B cell (primary cell): ENCODE measurements around the gene PLEKHA7. TPM values are rescaled to one million over a fixed set of nuclear protein-coding genes. Genes with fewer than 3 reads are reported as not detected.

Experiments used
- ATAC-seq: fragments of 200-7000 bp; cut with Tn5 transposase; one replicate; pipeline ENCODE4 v1.10.0; 2021; ENCODE audit warnings: low read depth, mild to moderate bottlenecking, moderate number of reproducible peaks, moderate library complexity
- CTCF ChIA-PET: fragments of 350-600 bp; sonication (Branson Sonifier 250); formaldehyde crosslinking; loops from one replicate; lab custom pipeline; 2021; ENCODE audit warnings: antibody characterized with exemption, inconsistent platforms; lab: Charles Lee
- POLR2A ChIA-PET: fragments of 350-600 bp; sonication (Branson Sonifier 250); formaldehyde crosslinking; loops from one replicate; lab custom pipeline; 2021; ENCODE audit warnings: antibody characterized with exemption; lab: Charles Lee
- DNase-seq: peaks from one replicate; pipeline ENCODE4 v3.0.0; 2013
- H2AFZ ChIP-seq: 2 replicates; pipeline ENCODE4 v1.6.1; 2012; ENCODE audit warnings: mild to moderate bottlenecking, low read depth, low read length; ENCODE audit not compliant: insufficient read depth, poor library complexity, severe bottlenecking
- H3K27ac ChIP-seq, 2 donors: 1 replicate in 1 of 2; 2 replicates in 1 of 2; pipeline ENCODE4 v1.5.1; 2012 to 2013; ENCODE audit warnings: low read length in 2 of 2, mild to moderate bottlenecking in 2 of 2, moderate library complexity in 1 of 2
- H3K27me3 ChIP-seq, 4 experiments: fragments of 200-600 bp in 1 of 4; sonication (generic) in 1 of 4; replicated peaks in 1 of 4; 1 replicate in 2 of 4; 2 replicates in 2 of 4; pipeline versions ENCODE4 v1.6.1 to v1.7.0; 2013 to 2016; ENCODE audit warnings: low read length in 3 of 4, mild to moderate bottlenecking in 2 of 4, mixed read lengths in 1 of 4, moderate library complexity in 1 of 4; ENCODE audit not compliant: insufficient read depth in 4 of 4, control insufficient read depth in 3 of 4; ENCODE audit errors: control extremely low read depth in 1 of 4
- H3K36me3 ChIP-seq, 2 experiments: replicated peaks in 1 of 2; 1 replicate in 1 of 2; 2 replicates in 1 of 2; pipeline versions ENCODE4 v1.6.1 to v1.7.1; 2013; ENCODE audit warnings: low read length in 1 of 2; ENCODE audit not compliant: insufficient read depth in 2 of 2, control insufficient read depth in 1 of 2; ENCODE audit errors: control extremely low read depth in 1 of 2, extremely low read depth in 1 of 2
- H3K4me1 ChIP-seq, 2 donors: fragments of 200-600 bp in 1 of 2; sonication (generic) in 1 of 2; 1 replicate in 1 of 2; 2 replicates in 1 of 2; pipeline versions ENCODE4 v1.5.1 to v1.6.1; 2013 to 2017; ENCODE audit warnings: low read length in 2 of 2; ENCODE audit not compliant: control insufficient read depth in 2 of 2, insufficient read depth in 2 of 2
- H3K4me2 ChIP-seq: replicated peaks from 2 replicates; pipeline ENCODE3; 2012; ENCODE audit warnings: mild to moderate bottlenecking, low read depth, low read length; ENCODE audit not compliant: poor library complexity, severe bottlenecking
- H3K4me3 ChIP-seq, 5 experiments: fragments of 200-600 bp in 1 of 5; sonication (generic) in 1 of 5; 1 replicate in 3 of 5; 2 replicates in 2 of 5; pipeline versions ENCODE4 v1.5.1 to v1.7.0; 2011 to 2016; ENCODE audit warnings: low read length in 4 of 5, mild to moderate bottlenecking in 4 of 5, low read depth in 2 of 5, control low read depth in 1 of 5, moderate library complexity in 1 of 5; ENCODE audit not compliant: insufficient read depth in 1 of 5; ENCODE audit errors: control extremely low read depth in 1 of 5, extremely low read depth in 1 of 5
- H3K79me2 ChIP-seq: fragments of 200-600 bp; sonication (generic); one replicate; pipeline ENCODE4 v1.6.0; 2016; ENCODE audit warnings: low read length; ENCODE audit not compliant: control insufficient read depth, insufficient read depth
- H3K9ac ChIP-seq: fragments of 200-600 bp; sonication (generic); 2 replicates; pipeline ENCODE4 v1.6.1; 2017; ENCODE audit warnings: mild to moderate bottlenecking, low read length, moderate library complexity
- H3K9me3 ChIP-seq, 3 donors: one replicate each; pipeline versions ENCODE4 v1.6.1 to v1.7.1; 2013; ENCODE audit warnings: low read length in 2 of 3; ENCODE audit not compliant: control insufficient read depth in 2 of 3, insufficient read depth in 1 of 3; ENCODE audit errors: control extremely low read depth in 1 of 3
- H4K20me1 ChIP-seq: 2 replicates; pipeline ENCODE4 v1.6.0; 2012; ENCODE audit warnings: mild to moderate bottlenecking, low read length; ENCODE audit not compliant: insufficient read depth, control insufficient read depth, poor library complexity, severe bottlenecking
- H3K27ac Mint-ChIP-seq: one replicate; pipeline ENCODE4 v1.8.0; 2021; ENCODE audit warnings: mixed read lengths
- H3K27me3 Mint-ChIP-seq: one replicate; pipeline ENCODE4 v1.8.0; 2021; ENCODE audit warnings: mixed read lengths
- H3K4me1 Mint-ChIP-seq: one replicate; pipeline ENCODE4 v1.8.0; 2021; ENCODE audit warnings: mixed read lengths
- H3K4me3 Mint-ChIP-seq: one replicate; pipeline ENCODE4 v1.8.0; 2021; ENCODE audit warnings: mixed read lengths
- H3K9me3 Mint-ChIP-seq: one replicate; pipeline ENCODE4 v1.8.0; 2022; ENCODE audit warnings: mixed read lengths; ENCODE audit not compliant: insufficient read depth
- CTCF ChIP-seq: fragments of 200-600 bp; IDR thresholded peaks from one replicate; pipeline ENCODE4 v1.8.0; 2022; ENCODE audit warnings: antibody characterized with exemption, mild to moderate bottlenecking
- EZH2 ChIP-seq: IDR thresholded peaks from 2 replicates; pipeline ENCODE4 v1.6.1; 2012; ENCODE audit warnings: borderline replicate concordance, low read depth, mild to moderate bottlenecking, moderate library complexity, low read length; ENCODE audit not compliant: insufficient read depth, poor library complexity, severe bottlenecking
- WGBS: methylation state at CpG from one replicate; pipeline ENCODE4 v1.1.5; 2013; ENCODE audit warnings: missing lambda C conversion rate; ENCODE audit not compliant: insufficient coverage; 5-methylcytosine and 5-hydroxymethylcytosine counted together
- intact Hi-C: fragments of 100-400 bp; cut with micrococcal nuclease; formaldehyde crosslinking; loops from one replicate; pipeline ENCODE4 v1.10.0; 2022
- polyA plus RNA-seq: library from polyadenylated mRNA; depleted of rRNA; stranded (reverse); fragments of >200 nt; gene quantifications from 2 replicates; pipeline ENCODE4 v1.2.3, GENCODE V29; 2012
- total RNA-seq, 2 donors: library from RNA; stranded (reverse); fragments of 120-200 nt in 1 of 2; gene quantifications; 1 replicate in 1 of 2; 2 replicates in 1 of 2; pipeline versions ENCODE4 v1.2.3 to v1.2.4, GENCODE V29; 2013 to 2022

The PLEKHA7 gene
- total and polyA plus RNA-seq, 2 donors (not counting 1 experiment from before 2014, with no cell fraction given), result 1.7 to 8.2 TPM

DNA sequence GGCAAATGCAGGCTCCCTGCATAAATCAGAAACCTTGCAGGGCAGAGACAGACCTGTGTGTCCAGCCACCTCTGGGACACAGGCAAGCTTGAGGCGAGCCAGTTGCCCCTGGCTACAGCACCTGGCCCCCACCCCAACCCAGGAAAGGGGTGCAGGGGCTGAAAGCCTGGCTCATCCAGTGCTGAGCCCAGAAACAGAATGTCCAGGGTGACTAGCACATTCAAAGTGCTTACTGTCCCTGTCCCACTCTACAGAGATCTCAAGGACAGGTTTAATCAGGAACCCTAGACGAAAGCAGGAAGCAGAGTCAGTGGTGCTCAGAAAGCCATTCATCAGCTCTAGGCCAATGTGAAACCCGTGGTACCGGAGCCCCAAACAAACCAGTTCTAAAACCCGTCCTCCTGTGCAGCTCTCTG, 31.9 kb downstream of the PLEKHA7 start:
- peaks cover 11 to 13% of the 10 kb centered on the region in 2 donors for H3K4me1 ChIP-seq
- CTCF ChIA-PET, result no interaction called here
- intact Hi-C loops, result no loop called here
- POLR2A ChIA-PET, result no interaction called here
- no peak for TF ChIP-seq CTCF
- TF ChIP-seq EZH2, result no peak
- Mint-ChIP-seq H3K4me1 (peaks cover 12% of the 10 kb centered on the region), H3K27me3 (no peaks in the 10 kb centered on the region), H3K4me3 (no peak overlapping the region), H3K27ac (no peak overlapping the region), H3K9me3 (no peaks in the 10 kb centered on the region)
- H3K36me3 ChIP-seq, result no peaks in the 10 kb centered on the region
- H3K79me2 ChIP-seq, result no peaks in the 10 kb centered on the region
- H3K27me3 ChIP-seq, result no peaks in the 10 kb centered on the region
- H3K9ac ChIP-seq, result no peak overlapping the region
- no peak overlapping the region for H3K4me2 ChIP-seq
- no peaks in the 10 kb centered on the region for H4K20me1 ChIP-seq
- no peak overlapping the region for H3K27ac ChIP-seq
- DNase-seq (no peak), ATAC-seq (no peak)
- H3K4me3 ChIP-seq, result no peak overlapping the region
- H3K9me3 ChIP-seq, result no peaks in the 10 kb centered on the region
- 75% methylated on average over 4 of the region's 5 CpGs for WGBS
- no peak overlapping the region for H2AFZ ChIP-seq

GRCh38 chr11:16981651-16982194, 32.5 kb downstream of the PLEKHA7 start:
- TF ChIP-seq EZH2, result no peak
- TF ChIP-seq CTCF, result no peak
- Histone ChIP-seq H3K27me3 (no peaks in the 10 kb centered on the region), H3K27ac (no peak overlapping the region), H3K36me3 (no peaks in the 10 kb centered on the region), H3K9me3 (no peaks in the 10 kb centered on the region), H2AFZ (no peak overlapping the region), H3K4me2 (no peak overlapping the region), H3K9ac (no peak overlapping the region), H4K20me1 (no peaks in the 10 kb centered on the region), H3K79me2 (no peaks in the 10 kb centered on the region), H3K4me3 (no peak overlapping the region), H3K4me1 (peaks cover 7 to 8% of the 10 kb centered on the region in 2 donors)
- Mint-ChIP-seq H3K4me3 (no peak overlapping the region), H3K27me3 (no peaks in the 10 kb centered on the region), H3K4me1 (peaks cover 11% of the 10 kb centered on the region), H3K9me3 (no peaks in the 10 kb centered on the region), H3K27ac (no peak overlapping the region)
- intact Hi-C loops, result no loop called here
- ATAC-seq, result no peak
- ChIA-PET POLR2A (no interaction called here), CTCF (no interaction called here)
- no peak for DNase-seq
- WGBS, result 100% methylated on average over 6 of the region's 9 CpGs
